Esophagus muscularis mucosa (tissue), 4 donors: ENCODE measurements around the gene HRH2.

Experiments used
- EP300 ChIP-seq: sonication (generic); formaldehyde crosslinking; IDR thresholded peaks from one replicate; pipeline ENCODE4 v1.6.1; 2017; ENCODE audit warnings: antibody characterized with exemption
- POLR2AphosphoS5 ChIP-seq, 2 donors: sonication (generic); formaldehyde crosslinking; IDR thresholded peaks; one replicate each; pipeline ENCODE4 v1.6.1; 2017; ENCODE audit warnings: antibody characterized with exemption in 2 of 2
- TF ChIP-seq, protein P1 (sequence below), 3 experiments: fragments of 200-600 bp in 2 of 3; fragments of 450-650 bp in 1 of 3; sonication (generic) in 2 of 3; IDR thresholded peaks; one replicate each; pipeline ENCODE4 v1.5.1; 2017 to 2019; ENCODE audit warnings: antibody characterized with exemption in 3 of 3, mild to moderate bottlenecking in 2 of 3, moderate library complexity in 1 of 3

DNA sequence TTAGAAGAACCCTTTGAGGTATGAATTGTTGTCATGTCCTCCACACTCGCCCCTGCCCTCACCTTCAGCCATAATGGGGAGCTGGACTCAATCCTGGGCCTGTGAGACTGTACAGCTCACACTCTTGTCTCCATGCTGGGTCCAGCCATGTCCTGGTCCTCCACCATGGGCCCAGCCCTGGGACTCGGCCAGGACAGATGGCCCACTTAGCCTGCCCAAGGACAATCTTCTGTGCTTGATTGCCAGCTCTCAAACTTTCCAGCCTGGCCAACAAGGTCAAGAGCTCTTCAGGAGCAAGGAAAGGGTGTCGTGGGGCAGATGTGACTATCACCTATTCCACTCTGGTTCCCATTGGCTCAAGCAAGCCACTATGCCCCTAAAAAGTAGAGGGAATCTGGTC lies 90.8 kb downstream of the HRH2 start:
- TF ChIP-seq, protein P1, sequence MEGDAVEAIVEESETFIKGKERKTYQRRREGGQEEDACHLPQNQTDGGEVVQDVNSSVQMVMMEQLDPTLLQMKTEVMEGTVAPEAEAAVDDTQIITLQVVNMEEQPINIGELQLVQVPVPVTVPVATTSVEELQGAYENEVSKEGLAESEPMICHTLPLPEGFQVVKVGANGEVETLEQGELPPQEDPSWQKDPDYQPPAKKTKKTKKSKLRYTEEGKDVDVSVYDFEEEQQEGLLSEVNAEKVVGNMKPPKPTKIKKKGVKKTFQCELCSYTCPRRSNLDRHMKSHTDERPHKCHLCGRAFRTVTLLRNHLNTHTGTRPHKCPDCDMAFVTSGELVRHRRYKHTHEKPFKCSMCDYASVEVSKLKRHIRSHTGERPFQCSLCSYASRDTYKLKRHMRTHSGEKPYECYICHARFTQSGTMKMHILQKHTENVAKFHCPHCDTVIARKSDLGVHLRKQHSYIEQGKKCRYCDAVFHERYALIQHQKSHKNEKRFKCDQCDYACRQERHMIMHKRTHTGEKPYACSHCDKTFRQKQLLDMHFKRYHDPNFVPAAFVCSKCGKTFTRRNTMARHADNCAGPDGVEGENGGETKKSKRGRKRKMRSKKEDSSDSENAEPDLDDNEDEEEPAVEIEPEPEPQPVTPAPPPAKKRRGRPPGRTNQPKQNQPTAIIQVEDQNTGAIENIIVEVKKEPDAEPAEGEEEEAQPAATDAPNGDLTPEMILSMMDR (IDR thresholded peaks at IDR 0.05), result no peak
- TF ChIP-seq POLR2AphosphoS5 (IDR thresholded peaks at IDR 0.05), result no peak
- no peak for TF ChIP-seq EP300
